Eye (tissue), 1 donor: ENCODE data around the gene HAGH.

Experiments used
- DNase-seq: peaks from one replicate; pipeline ENCODE4 v3.0.0-alpha.2; 2015

HAGH gene

GRCh38 chr16:1758923-1759322 lies 67.7 kb downstream of the HAGH start:
- DNase-seq = no peak

DNA sequence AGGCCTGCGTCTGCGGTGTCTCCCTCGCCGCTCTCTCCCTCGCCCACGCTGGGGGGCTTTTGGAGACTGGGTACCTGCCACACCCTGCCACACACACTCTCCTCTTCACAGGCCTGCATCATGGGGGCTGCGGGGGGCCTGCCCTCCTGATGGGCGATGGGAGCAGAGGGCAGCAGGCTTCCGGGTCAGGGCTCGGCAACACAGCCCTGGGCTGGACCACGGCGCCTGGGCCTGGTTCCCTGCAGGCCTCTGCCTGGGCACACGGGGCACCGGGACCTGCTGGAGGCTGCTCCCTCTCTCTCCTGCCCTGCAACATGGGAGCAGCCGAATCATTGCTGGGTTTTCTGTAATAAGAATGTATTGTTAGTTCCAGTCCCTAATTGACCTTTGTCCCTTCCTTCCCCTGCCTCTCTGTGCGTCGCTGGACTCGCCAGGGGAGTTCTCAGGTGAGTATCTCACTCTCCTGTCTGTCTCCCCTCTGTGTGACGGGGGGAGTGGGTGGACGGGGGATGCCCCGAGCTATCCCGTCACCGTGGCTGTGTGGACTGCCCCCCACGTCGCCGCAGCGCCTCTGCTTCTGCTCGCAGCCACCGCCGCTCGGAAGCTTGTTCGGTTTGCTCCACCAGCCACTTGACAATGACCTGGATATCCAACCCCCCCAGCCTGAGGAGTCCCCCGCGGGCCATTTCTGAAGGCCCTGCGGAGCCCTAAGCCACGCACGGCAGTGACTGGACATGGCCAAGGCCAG lies 68.7 kb downstream of the HAGH start:
- DNase-seq = no peak
